IPS-18c (cell line): Measurements from ENCODE around the gene KLHDC7B.
"Not testable (repeated sequence)": the region's sequence is repeated elsewhere in the genome, so short reads cannot be mapped to it uniquely, and the experiment has no call there.

Source experiments
- H3K4me3 ChIP-seq: 2 replicates; pipeline ENCODE4 v1.7.0; 2013; ENCODE audit warnings: low read depth, mild to moderate bottlenecking, low read length, moderate library complexity; ENCODE audit not compliant: insufficient read depth
- H3K9me3 ChIP-seq: one replicate; pipeline ENCODE4 v1.6.1; 2013; ENCODE audit warnings: mild to moderate bottlenecking, low read length, moderate library complexity; ENCODE audit not compliant: control insufficient read depth, insufficient read depth

KLHDC7B gene

DNA sequence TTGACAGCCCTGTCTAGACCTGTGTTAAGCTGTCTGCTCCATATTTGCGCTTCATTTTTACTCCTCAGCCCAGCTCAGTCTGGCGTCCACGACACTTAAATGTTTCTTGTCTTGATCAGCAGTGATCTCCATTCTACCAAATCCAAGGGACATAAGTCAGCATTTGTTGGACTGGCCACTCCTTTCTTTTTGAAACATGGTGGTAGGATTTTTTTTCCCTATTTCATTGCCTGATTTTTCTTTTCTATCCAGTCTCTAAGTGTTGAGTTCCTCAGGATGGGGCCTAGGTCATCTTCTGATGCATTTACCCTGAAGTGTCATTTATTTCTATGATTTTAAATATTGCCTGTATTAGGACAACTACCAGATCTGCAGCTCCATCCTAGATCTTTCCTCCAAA, 36.8 kb upstream of the KLHDC7B start:
- Histone ChIP-seq H3K4me3 (peak overlapping the region; percentile 87), H3K9me3 (peaks cover 3% of the 10 kb centered on the region)

- no peak overlapping the region for H3K4me3 ChIP-seq
- no peaks in the 10 kb centered on the region for H3K9me3 ChIP-seq
These were observed 32.5 kb upstream of the KLHDC7B start for GRCh38 chr22:50513175-50513574.

- Histone ChIP-seq H3K4me3 (no peak overlapping the region), H3K9me3 (no peaks in the 10 kb centered on the region)
These were observed 29.6 kb upstream of the KLHDC7B start for GRCh38 chr22:50516068-50516467.

GRCh38 chr22:50516891-50517290, 28.8 kb upstream of the KLHDC7B start:
- Histone ChIP-seq H3K4me3 (no peak overlapping the region), H3K9me3 (no peaks in the 10 kb centered on the region)

DNA sequence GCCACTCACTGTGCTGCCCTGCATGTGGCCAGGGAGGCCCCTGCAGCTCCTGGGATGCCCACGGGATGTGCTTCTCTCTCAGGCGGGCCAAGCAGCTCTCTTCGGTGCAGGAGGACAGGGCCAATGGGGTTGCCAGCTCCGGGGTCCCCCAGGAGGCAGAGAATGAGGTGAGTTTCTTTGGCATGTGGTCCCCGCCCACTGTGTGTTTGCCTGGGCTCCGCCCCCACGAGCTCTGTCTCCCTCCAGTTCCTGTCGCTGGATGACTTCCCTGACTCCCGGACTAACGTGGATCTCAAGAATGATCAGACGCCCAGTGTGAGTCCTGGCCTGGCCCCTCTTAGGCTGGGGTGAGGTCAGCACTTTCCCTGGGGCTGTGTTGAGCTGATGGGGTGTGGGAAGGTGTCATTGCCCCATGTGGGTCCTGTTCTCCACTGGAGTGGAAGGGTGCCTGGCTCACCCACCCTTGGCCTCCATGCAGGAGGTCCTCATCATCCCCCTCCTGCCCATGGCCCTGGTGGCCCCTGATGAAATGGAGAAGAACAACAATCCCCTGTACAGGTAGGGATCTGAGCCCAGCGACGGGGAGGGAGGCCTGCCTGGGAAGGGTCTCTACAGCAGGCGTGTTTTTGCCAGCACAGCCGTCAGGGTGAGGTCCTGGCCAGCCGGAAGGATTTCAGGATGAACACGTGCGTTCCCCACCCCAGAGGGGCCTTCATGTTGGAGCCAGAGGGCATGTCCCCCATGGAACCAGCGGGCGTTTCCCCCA, 28.0 kb upstream of the KLHDC7B start:
- Histone ChIP-seq H3K4me3 (no peak overlapping the region), H3K9me3 (no peaks in the 10 kb centered on the region)

GRCh38 chr22:50518606-50519005, 27.1 kb upstream of the KLHDC7B start:
- H3K4me3 ChIP-seq, result no peak overlapping the region
- no peaks in the 10 kb centered on the region for H3K9me3 ChIP-seq

- no peak overlapping the region for H3K4me3 ChIP-seq
- H3K9me3 ChIP-seq, result no peaks in the 10 kb centered on the region
These were observed 26.5 kb upstream of the KLHDC7B start for GRCh38 chr22:50519151-50519550.

GRCh38 chr22:50520184-50520583, 25.5 kb upstream of the KLHDC7B start:
- not testable (repeated sequence) for H3K9me3 ChIP-seq, H3K4me3 ChIP-seq

DNA sequence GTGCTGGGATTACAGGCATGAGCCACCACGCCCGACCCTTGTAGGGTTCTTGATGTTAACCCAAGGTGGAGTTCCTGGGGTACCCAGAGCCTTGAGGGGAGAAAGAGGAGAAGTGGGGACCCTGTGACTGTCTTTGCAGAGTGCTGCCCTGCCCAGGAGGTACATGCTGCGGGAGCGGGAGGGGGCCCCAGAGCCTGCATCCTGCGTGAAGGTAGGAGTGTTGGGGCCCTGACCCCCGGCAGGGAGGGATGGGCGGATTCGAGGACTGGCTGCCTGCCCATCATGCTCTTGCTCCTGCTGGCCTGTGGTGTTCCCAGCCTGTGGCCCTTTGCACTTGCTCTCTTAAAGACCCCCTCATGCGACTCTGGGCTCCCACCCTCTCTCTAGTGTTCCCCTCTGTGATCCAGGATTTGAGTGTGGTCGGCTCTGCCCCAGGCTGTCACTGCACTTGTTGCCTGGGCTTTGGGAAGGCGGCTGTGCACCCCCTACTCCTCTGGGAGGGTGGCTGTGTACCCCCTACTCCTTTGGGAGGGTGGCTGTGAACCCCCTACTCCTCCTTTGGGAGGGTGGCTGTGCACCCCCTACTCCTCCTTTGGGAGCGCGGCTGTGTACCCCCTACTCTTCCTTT, 24.8 kb upstream of the KLHDC7B start:
- H3K9me3 ChIP-seq, result no peaks in the 10 kb centered on the region

DNA sequence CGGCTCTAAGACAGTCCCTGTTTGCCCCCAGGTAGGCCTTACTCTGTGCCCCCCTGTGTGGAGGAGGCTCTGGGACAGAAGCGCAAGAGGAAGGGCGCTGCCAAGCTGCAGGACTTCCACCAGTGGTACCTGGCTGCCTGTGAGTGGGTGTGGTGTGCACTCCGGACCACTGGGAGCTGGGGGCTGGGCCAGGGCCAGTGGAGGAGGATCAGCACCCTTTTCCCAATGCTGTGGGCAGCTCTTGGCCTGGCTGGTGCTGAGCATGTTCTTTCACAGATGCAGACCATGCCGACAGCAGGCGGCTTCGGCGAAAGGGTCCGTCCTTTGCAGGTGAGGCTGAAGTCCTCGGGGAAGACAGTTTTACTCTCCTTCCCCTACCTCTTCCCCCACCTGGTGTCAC, 24.0 kb upstream of the KLHDC7B start:
- H3K9me3 ChIP-seq, result peaks cover 2% of the 10 kb centered on the region

More for the DNA sequence above, 24.8 kb upstream of the KLHDC7B start:
- no peak overlapping the region for H3K4me3 ChIP-seq

DNA sequence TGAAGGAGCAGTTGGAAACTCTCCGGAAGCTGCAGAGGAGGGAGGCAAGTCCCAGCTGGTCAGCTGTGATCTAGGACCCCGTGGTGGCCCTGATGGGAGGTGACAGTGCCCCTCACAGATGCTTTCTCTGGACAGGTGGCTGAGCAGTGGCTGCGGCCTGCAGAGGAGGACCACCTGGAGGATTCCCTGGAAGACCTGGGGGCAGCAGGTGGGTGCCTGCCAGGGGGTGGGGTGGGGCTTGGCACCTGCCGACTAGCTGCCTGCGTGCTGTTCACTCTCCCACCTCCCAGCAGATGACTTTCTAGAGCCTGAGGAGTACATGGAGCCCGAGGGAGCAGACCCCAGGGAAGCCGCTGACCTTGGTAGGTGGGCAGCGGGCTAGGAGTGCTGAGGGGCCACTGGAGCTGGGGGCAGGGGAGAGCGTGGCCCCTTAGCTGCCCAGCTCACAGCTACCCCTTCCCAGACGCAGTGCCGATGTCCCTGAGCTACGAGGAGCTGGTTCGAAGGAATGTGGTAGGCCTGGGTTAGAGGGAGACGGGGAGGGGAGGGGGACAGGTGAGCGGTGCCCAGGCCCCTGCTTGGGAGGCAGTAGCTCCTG, 23.4 kb upstream of the KLHDC7B start:
- H3K4me3 ChIP-seq, result no peak overlapping the region
- peaks cover 3% of the 10 kb centered on the region for H3K9me3 ChIP-seq

More for the DNA sequence above, 24.0 kb upstream of the KLHDC7B start:
- no peak overlapping the region for H3K4me3 ChIP-seq

- peaks cover 3% of the 10 kb centered on the region for H3K9me3 ChIP-seq
- no peak overlapping the region for H3K4me3 ChIP-seq
These were observed 22.8 kb upstream of the KLHDC7B start for GRCh38 chr22:50522806-50523438.

DNA sequence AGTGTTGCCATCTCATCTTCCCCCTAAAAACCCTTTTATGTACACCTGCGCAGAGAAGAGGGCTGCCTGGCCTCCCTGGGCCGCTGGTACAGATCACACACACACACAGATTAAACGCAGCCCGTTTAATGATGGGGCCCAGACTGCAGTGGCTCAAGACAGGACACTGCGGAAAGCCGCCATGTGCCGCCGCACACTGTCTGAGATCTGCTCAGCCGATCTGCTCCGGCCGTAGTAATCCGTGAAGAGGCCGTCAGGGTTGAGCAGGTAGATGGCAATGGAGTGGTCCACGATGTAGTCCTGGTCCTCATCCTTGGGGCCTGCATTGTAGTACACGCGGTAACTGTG, 22.3 kb upstream of the KLHDC7B start:
- H3K4me3 ChIP-seq, result no peak overlapping the region
- peaks cover 3% of the 10 kb centered on the region for H3K9me3 ChIP-seq

DNA sequence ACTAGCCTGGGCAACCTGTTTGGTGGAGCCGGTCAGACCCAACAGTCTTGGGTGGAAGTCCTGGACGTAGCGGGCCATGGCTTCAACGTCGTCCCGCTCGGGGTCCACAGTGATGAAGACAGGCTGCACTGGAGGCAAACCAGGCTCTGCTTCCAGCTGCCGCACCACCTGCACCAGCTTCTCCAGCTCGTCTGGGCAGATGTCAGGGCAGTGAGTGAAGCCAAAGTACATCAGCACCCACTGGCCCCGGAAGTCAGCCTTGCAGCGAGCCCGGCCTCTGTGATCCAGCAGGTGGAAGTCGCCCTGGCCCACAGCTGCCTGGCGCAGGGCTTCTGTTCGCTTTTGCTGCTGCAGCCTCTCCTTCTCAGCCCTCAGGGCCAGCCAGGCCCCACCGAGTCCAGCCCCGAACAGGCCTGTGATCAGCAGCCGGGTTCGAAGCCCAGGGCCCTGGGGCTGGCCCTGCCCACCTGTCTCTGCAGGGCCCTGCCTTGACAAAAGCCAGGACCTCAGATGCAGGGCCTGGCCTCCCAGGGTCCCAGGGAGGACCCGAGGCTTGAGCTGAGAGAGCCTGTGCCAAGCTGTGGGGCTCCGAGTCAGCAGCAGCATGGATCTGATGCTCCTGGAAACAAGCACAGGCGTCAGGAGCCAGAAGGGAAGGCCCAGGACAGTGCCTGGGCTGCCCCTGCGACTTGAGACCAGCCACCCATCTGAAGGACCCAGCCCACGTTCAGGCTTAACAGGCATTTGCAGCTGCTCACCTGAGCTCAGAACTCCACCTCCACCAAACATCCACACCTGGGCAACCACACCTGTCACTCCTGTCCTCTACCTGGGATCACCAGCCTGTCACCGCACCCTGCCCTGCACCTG, 21.7 kb upstream of the KLHDC7B start:
- Histone ChIP-seq H3K4me3 (peak overlapping the region; percentile 84; the same call in 1 of the 2 replicates), H3K9me3 (peaks cover 3% of the 10 kb centered on the region)

DNA sequence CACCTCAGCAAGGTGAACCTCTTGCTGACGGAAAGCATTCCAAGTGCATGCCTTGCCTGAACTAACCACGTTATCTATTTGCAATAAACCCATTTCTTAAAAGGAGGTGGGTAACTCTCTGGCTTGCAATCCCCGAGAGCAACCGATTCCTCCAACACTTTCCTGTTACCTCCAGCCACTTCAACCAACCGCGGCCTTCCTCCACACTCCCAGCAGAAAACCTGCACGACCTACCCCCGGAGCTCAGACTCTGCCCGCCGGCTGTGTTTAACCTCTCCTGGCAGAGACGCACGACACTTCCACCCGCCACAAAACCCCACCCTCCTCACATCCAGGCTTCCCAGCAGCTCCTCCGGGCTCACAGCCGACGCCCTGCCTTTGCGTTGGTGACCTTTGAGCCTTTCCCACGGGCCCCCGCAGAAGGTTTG, 21.0 kb upstream of the KLHDC7B start:
- Histone ChIP-seq H3K9me3 (peaks cover 3% of the 10 kb centered on the region), H3K4me3 (peak overlapping the region; percentile 84)

GRCh38 chr22:50525104-50525857, 20.4 kb upstream of the KLHDC7B start, which contains the start of gene SCO2:
Gene SCO2 (minus strand): TSS chr22:50525598. CDS start chr22:50524411, 1,187 bp downstream.
- peak within 1 kb of the TSS; percentile 84 for H3K4me3 ChIP-seq

DNA sequence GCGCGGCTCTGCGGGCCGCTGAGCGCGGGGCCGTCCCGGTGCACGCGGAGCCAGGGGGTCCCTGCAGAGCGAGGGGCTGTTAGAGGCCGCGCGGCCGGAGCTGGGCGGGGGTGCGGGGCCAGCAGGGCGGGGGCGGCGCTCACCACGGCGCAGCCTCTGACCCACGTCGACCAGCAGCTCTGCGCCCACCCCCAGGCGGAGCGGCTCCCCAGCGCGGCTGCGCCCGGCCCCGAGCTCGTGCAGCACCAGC, 19.9 kb upstream of the KLHDC7B start:
- H3K4me3 ChIP-seq, result peak overlapping the region; percentile 84
- peaks cover 6% of the 10 kb centered on the region for H3K9me3 ChIP-seq

More at GRCh38 chr22:50525104-50525857, 20.4 kb upstream of the KLHDC7B start, which contains the start of gene SCO2:
- peaks cover 6% of the 10 kb centered on the region for H3K9me3 ChIP-seq
